ENCODE results near the gene HTT. TPM values are rescaled to one million over a fixed set of nuclear protein-coding genes. Genes with fewer than 3 reads are reported as not detected.

Gene HTT
- polyA plus RNA-seq, 1 donor (not counting 4 experiments of a cell fraction or from before 2014, with no cell fraction given) = 16.2 TPM

- Histone ChIP-seq H3K27ac (ENCODE audit: control insufficient read depth, insufficient read depth, low read length) (no peak overlapping the region), H3K79me2 (ENCODE audit: control insufficient read depth, insufficient read depth, low read length) (peaks cover 87% of the 10 kb centered on the region), H3K4me1 (ENCODE audit: control insufficient read depth, extremely low read depth, insufficient read depth, low read length) (peaks cover 8% of the 10 kb centered on the region), H3K36me3 (ENCODE audit: control insufficient read depth in 2 of 2, extremely low read depth in 1 of 2, insufficient read depth in 2 of 2, low read length in 2 of 2) (no peaks in the 10 kb centered on the region), H2AFZ (ENCODE audit: control insufficient read depth, low read length) (no peak overlapping the region), H3K4me3 (ENCODE audit: control insufficient read depth in 2 of 3, extremely low read depth in 1 of 3, insufficient read depth in 2 of 3, low read depth in 1 of 3, low read length in 3 of 3) (no peak overlapping the region), H3K27me3 (ENCODE audit: control insufficient read depth, extremely low read depth, insufficient read depth, low read length) (no peaks in the 10 kb centered on the region), H4K20me1 (ENCODE audit: control insufficient read depth, extremely low read depth, insufficient read depth, low read length) (no peaks in the 10 kb centered on the region), H3K4me2 (ENCODE audit: control insufficient read depth, extremely low read depth, insufficient read depth, low read depth, low read length) (no peak overlapping the region), H3K9me3 (ENCODE audit: control insufficient read depth, low read depth, low read length) (no peaks in the 10 kb centered on the region), H3K9me1 (ENCODE audit: control insufficient read depth, extremely low read depth, insufficient read depth, low read length) (no peaks in the 10 kb centered on the region), H3K9ac (ENCODE audit: control insufficient read depth, extremely low read depth, insufficient read depth, low read length) (no peak overlapping the region)
- FAIRE-seq (no peak), DNase-seq (ENCODE audit: low read depth, low spot score) (no peak)
- dilution Hi-C loops (cut with MboI; ENCODE audit: extremely low pct_ligation_motif_present, low sequenced_read_pairs) = no loop called here
- TF ChIP-seq EZH2 (IDR thresholded peaks at IDR 0.05; ENCODE audit: low read length) = no peak
- TF ChIP-seq, protein P1, sequence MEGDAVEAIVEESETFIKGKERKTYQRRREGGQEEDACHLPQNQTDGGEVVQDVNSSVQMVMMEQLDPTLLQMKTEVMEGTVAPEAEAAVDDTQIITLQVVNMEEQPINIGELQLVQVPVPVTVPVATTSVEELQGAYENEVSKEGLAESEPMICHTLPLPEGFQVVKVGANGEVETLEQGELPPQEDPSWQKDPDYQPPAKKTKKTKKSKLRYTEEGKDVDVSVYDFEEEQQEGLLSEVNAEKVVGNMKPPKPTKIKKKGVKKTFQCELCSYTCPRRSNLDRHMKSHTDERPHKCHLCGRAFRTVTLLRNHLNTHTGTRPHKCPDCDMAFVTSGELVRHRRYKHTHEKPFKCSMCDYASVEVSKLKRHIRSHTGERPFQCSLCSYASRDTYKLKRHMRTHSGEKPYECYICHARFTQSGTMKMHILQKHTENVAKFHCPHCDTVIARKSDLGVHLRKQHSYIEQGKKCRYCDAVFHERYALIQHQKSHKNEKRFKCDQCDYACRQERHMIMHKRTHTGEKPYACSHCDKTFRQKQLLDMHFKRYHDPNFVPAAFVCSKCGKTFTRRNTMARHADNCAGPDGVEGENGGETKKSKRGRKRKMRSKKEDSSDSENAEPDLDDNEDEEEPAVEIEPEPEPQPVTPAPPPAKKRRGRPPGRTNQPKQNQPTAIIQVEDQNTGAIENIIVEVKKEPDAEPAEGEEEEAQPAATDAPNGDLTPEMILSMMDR (optimal IDR thresholded peaks at IDR 0.05 in 1 of 3, IDR thresholded peaks at IDR 0.05 in 1 of 3, conservative IDR thresholded peaks at IDR 0.05 in 1 of 3; ENCODE audit: extremely low read depth in 1 of 3, insufficient read depth in 2 of 3, low read length in 3 of 3) = no peak
Measured at GRCh38 chr4:3079694-3080123, 5.2 kb downstream of the HTT start.

DNA sequence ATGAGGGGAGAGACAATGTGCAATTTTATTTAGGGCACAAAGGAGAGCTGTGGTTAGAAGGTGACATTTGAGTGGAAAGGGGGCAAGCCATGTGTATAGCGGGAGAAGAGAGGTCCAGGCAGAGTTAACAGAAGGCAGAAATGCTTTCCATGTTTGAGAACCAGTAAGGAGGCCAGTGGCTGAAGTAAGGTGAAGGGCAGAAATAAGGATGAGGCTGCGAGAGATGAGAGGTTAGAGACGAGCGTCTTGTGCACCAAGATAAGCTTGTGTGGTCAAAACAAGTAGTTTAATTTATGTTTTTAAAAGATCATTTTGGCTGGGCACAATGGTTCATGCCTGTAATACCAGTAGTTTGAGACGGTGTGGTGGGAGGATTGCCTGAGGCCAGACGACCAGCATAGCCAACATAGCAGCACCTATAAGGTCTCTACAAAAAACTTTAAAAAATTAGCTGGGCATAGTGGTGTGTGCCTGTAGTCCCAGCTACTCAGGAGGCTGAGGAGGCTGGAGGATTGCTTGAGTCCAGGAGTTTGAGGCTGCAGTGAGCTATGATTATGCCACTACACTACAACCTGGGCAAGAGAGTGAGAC lies 8.5 kb downstream of the HTT start:
- Histone ChIP-seq H3K4me1 (ENCODE audit: control insufficient read depth, extremely low read depth, insufficient read depth, low read length) (peaks cover 4% of the 10 kb centered on the region), H3K79me2 (ENCODE audit: control insufficient read depth, insufficient read depth, low read length) (peaks cover 64% of the 10 kb centered on the region), H2AFZ (ENCODE audit: control insufficient read depth, low read length) (no peak overlapping the region), H3K9me1 (ENCODE audit: control insufficient read depth, extremely low read depth, insufficient read depth, low read length) (no peaks in the 10 kb centered on the region), H3K9me3 (ENCODE audit: control insufficient read depth, low read depth, low read length) (no peaks in the 10 kb centered on the region), H3K9ac (ENCODE audit: control insufficient read depth, extremely low read depth, insufficient read depth, low read length) (no peak overlapping the region), H3K27me3 (ENCODE audit: control insufficient read depth, extremely low read depth, insufficient read depth, low read length) (no peaks in the 10 kb centered on the region), H3K36me3 (ENCODE audit: control insufficient read depth in 2 of 2, extremely low read depth in 1 of 2, insufficient read depth in 2 of 2, low read length in 2 of 2) (peaks cover 3% of the 10 kb centered on the region in 2 experiments), H3K27ac (ENCODE audit: control insufficient read depth, insufficient read depth, low read length) (no peak overlapping the region), H3K4me3 (ENCODE audit: control insufficient read depth in 2 of 3, extremely low read depth in 1 of 3, insufficient read depth in 2 of 3, low read depth in 1 of 3, low read length in 3 of 3) (no peak overlapping the region), H4K20me1 (ENCODE audit: control insufficient read depth, extremely low read depth, insufficient read depth, low read length) (no peaks in the 10 kb centered on the region), H3K4me2 (ENCODE audit: control insufficient read depth, extremely low read depth, insufficient read depth, low read depth, low read length) (no peak overlapping the region)
- no peak for TF ChIP-seq EZH2 (IDR thresholded peaks at IDR 0.05; ENCODE audit: low read length)
- TF ChIP-seq, protein P1 (optimal IDR thresholded peaks at IDR 0.05 in 1 of 3, IDR thresholded peaks at IDR 0.05 in 1 of 3, conservative IDR thresholded peaks at IDR 0.05 in 1 of 3; ENCODE audit: extremely low read depth in 1 of 3, insufficient read depth in 2 of 3, low read length in 3 of 3) = no peak
- no peak for DNase-seq (ENCODE audit: low read depth, low spot score)
- dilution Hi-C loops (cut with MboI; ENCODE audit: extremely low pct_ligation_motif_present, low sequenced_read_pairs) = no loop called here
- no peak for FAIRE-seq
